GM23338 (cell line): ENCODE data around the gene SLC5A2. TPM values are rescaled to one million over a fixed set of nuclear protein-coding genes. Genes with fewer than 3 reads are reported as not detected.
A peak's percentile ranks its signal among the peaks of the same experiment; 100 is the strongest.
"Not testable (repeated sequence)": the region's sequence is repeated elsewhere in the genome, so short reads cannot be mapped to it uniquely, and the experiment has no call there.

Source experiments
- ATAC-seq: fragments of 200-7000 bp; cut with Tn5 transposase; 3 replicates; pipeline ENCODE4 v1.9.1; 2020
- DNase-seq: peaks from one replicate; pipeline ENCODE4 v3.0.0-alpha.2; 2015; ENCODE audit warnings: low spot score
- H2AFZ ChIP-seq: fragments of 200-600 bp; sonication (generic); 2 replicates; pipeline ENCODE4 v1.8.0; 2016; ENCODE audit warnings: antibody characterized with exemption, mild to moderate bottlenecking, moderate library complexity
- H3F3A ChIP-seq: fragments of 200-600 bp; sonication (generic); replicated peaks from 2 replicates; pipeline ENCODE4 v1.8.0; 2017; ENCODE audit warnings: antibody characterized with exemption, mixed run types, low read depth
- H3K27ac ChIP-seq: fragments of 200-600 bp; sonication (generic); 2 replicates; pipeline ENCODE4 v1.6.1; 2016; ENCODE audit warnings: low read depth
- H3K27me3 ChIP-seq: fragments of 200-600 bp; sonication (generic); 2 replicates; pipeline ENCODE4 v1.8.0; 2016; ENCODE audit warnings: mild to moderate bottlenecking, mixed run types, moderate library complexity; ENCODE audit not compliant: insufficient read depth
- H3K36me3 ChIP-seq: fragments of 200-600 bp; sonication (generic); 2 replicates; pipeline ENCODE4 v1.8.0; 2016; ENCODE audit warnings: mild to moderate bottlenecking; ENCODE audit not compliant: insufficient read depth
- H3K4me1 ChIP-seq: fragments of 200-600 bp; sonication (generic); 2 replicates; pipeline ENCODE4 v1.8.0; 2016; ENCODE audit warnings: mild to moderate bottlenecking, moderate library complexity; ENCODE audit not compliant: insufficient read depth
- H3K4me2 ChIP-seq: fragments of 200-600 bp; sonication (generic); 2 replicates; pipeline ENCODE4 v1.7.1; 2017; ENCODE audit warnings: mixed run types
- H3K4me3 ChIP-seq: fragments of 200-600 bp; sonication (generic); 2 replicates; pipeline ENCODE4 v1.6.1; 2016; ENCODE audit warnings: mixed run types
- H3K79me2 ChIP-seq: fragments of 200-600 bp; sonication (generic); replicated peaks from 2 replicates; pipeline ENCODE4 v1.8.0; 2017; ENCODE audit warnings: mild to moderate bottlenecking; ENCODE audit not compliant: insufficient read depth
- H3K9me2 ChIP-seq: fragments of 200-600 bp; sonication (generic); 2 replicates; pipeline ENCODE4 v1.8.0; 2017; ENCODE audit not compliant: insufficient read depth
- H4K20me1 ChIP-seq: fragments of 200-600 bp; sonication (generic); replicated peaks from 2 replicates; pipeline ENCODE4 v1.8.0; 2017; ENCODE audit warnings: mild to moderate bottlenecking; ENCODE audit not compliant: insufficient read depth
- H3K27ac Mint-ChIP-seq: 2 replicates; pipeline ENCODE4 v1.8.0; 2020; ENCODE audit warnings: inconsistent platforms, mild to moderate bottlenecking, moderate library complexity, mixed read lengths
- H3K27me3 Mint-ChIP-seq: 3 replicates; pipeline ENCODE4 v1.8.0; 2022; ENCODE audit warnings: low read depth, mild to moderate bottlenecking, moderate library complexity, mixed read lengths, inconsistent platforms; ENCODE audit not compliant: insufficient read depth, poor library complexity
- H3K36me3 Mint-ChIP-seq: 3 replicates; pipeline ENCODE4 v1.8.0; 2021; ENCODE audit warnings: low read depth, mild to moderate bottlenecking, inconsistent platforms, moderate library complexity, mixed read lengths
- H3K4me1 Mint-ChIP-seq: 3 replicates; pipeline ENCODE4 v1.8.0; 2020; ENCODE audit warnings: mild to moderate bottlenecking, inconsistent platforms, mixed read lengths
- H3K4me3 Mint-ChIP-seq: 3 replicates; pipeline ENCODE4 v1.8.0; 2021; ENCODE audit warnings: moderate library complexity, mild to moderate bottlenecking, inconsistent platforms, mixed read lengths
- H3K9me3 Mint-ChIP-seq: 3 replicates; pipeline ENCODE4 v1.8.0; 2020; ENCODE audit warnings: moderate library complexity, mild to moderate bottlenecking, inconsistent platforms, mixed read lengths
- EZH2 ChIP-seq: fragments of 200-600 bp; sonication (generic); IDR thresholded peaks from one replicate; pipeline ENCODE4 v1.8.0; 2017; ENCODE audit warnings: antibody characterized with exemption, mild to moderate bottlenecking, low read depth; ENCODE audit not compliant: unreplicated experiment
- ZNF114 ChIP-seq: fragments of 250-450 bp; sonication (Bioruptor Pico); IDR thresholded peaks from 2 replicates; pipeline ENCODE4 v1.5.0; 2020; ENCODE audit warnings: mild to moderate bottlenecking, moderate library complexity
- polyA plus RNA-seq: library from polyadenylated mRNA; unstranded; fragments of >200 nt; fragmentation: Nextera tagmentation; extraction: Ambion mirVana; gene quantifications from 2 replicates; pipeline ENCODE4 v1.2.1, GENCODE V29; 2016
- total RNA-seq: library from RNA; depleted of rRNA; stranded (reverse); fragments of >200 nt; shearing (Covaris generic); gene quantifications from 2 replicates; pipeline ENCODE4 v1.2.3, GENCODE V29; 2014; rRNA removed

SLC5A2 gene
- total and polyA plus RNA-seq, 2 experiments from 2014 or later = 0.76 to 3.6 TPM

DNA sequence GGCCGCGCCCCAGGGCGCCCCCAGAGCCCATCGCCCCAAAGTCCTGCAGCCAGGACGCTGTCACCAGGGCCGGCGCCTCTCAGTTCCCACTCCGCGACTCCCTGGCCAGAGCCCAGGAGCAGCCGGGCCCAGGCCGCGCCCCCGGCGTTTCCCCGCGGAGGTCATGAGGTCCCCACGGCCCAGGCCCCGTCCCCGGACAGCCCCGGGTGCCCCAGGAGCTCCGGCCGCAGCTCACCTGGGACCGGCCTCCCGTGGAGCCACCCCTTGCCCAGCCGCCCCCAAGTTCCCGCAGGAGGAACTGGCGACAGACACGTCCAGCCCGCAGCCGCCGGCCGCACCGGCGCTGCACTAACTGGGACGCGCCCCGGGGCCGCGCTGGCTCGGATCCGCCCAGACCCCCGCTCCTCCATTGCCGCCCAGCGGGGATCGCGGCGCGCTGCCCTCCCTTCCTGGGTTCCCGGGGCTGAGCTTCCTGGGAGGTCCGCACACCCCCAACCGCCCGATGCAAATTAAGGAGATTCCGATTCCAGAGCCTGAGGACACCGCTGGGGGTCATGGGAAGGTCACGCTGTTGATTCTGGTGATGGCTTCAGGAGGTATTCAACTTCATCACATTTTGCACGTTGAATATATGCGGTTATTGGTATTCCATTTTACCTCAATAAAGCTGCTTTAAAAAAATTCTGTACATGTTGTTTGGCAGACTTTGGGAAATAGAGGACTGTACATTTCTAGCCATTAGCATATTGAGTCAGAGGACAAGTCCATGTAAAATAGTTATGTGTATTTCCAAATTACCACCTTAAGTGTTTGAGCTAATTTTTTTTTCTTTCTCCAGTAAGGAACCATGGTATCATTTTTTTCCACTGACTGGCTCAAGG lies 54.7 kb downstream of the SLC5A2 start:
- Mint-ChIP-seq H3K36me3 (peaks cover 23% of the 10 kb centered on the region), H3K4me3 (peak overlapping the region; percentile 69), H3K9me3 (peaks cover 40% of the 10 kb centered on the region), H3K27me3 (peaks cover 10% of the 10 kb centered on the region), H3K4me1 (peaks cover 3% of the 10 kb centered on the region; the same call in 1 of the 3 replicates), H3K27ac (no peak overlapping the region)
- peak; percentile 88 for ATAC-seq
- Histone ChIP-seq H3K27me3 (peaks cover 46% of the 10 kb centered on the region), H3K36me3 (no peaks in the 10 kb centered on the region), H3K4me2 (peak overlapping the region; percentile 75), H3K9me2 (no peaks in the 10 kb centered on the region), H3K4me1 (no peaks in the 10 kb centered on the region; the same call in 1 of the 2 replicates), H2AFZ (peak overlapping the region; percentile 85), H4K20me1 (no peaks in the 10 kb centered on the region; the same call in none of the 2 replicates), H3K27ac (no peak overlapping the region), H3K79me2 (no peaks in the 10 kb centered on the region), H3K4me3 (peak overlapping the region; percentile 54), H3F3A (no peaks in the 10 kb centered on the region)
- TF ChIP-seq ZNF114 (no peak), EZH2 (peak; percentile 11)
- DNase-seq = peak; percentile 73

GRCh38 chr16:31538243-31538598 lies 55.3 kb downstream of the SLC5A2 start:
- not testable (repeated sequence) for H3K4me3 Mint-ChIP-seq, H4K20me1 ChIP-seq, DNase-seq, H3K36me3 ChIP-seq, H3K4me1 Mint-ChIP-seq, H3K27ac ChIP-seq, H3K4me1 ChIP-seq, H2AFZ ChIP-seq, H3K27me3 Mint-ChIP-seq, H3K79me2 ChIP-seq, H3F3A ChIP-seq, ATAC-seq, H3K9me2 ChIP-seq, H3K27ac Mint-ChIP-seq
- Histone ChIP-seq H3K27me3 (peaks cover 45% of the 10 kb centered on the region), H3K4me2 (peak overlapping the region; percentile 75), H3K4me3 (peak overlapping the region; percentile 54)
- H3K9me3 Mint-ChIP-seq = peaks cover 44% of the 10 kb centered on the region
- H3K36me3 Mint-ChIP-seq = peaks cover 23% of the 10 kb centered on the region

DNA sequence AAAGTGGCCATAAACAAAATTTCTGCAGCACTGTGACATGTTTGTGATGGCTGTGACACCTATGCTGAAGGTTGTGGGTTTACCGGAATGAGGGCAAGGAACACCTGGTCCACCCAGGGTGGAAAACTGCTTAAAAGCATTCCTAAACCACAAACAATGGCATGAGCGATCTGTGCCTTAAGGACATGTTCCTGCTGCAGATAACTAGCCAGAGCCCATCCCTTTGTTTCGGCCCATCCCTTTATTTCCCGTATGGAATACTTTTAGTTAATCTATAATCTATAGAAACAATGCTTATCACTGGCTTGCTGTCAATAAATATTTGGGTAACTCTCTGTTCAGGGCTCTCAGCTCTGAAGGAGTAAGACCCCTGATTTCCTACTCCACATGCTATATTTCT lies 56.8 kb downstream of the SLC5A2 start:
- H3K9me2 ChIP-seq, H3K4me3 Mint-ChIP-seq, H3K79me2 ChIP-seq, H3F3A ChIP-seq, H3K4me1 Mint-ChIP-seq, H3K27ac Mint-ChIP-seq, H3K4me1 ChIP-seq, H3K27ac ChIP-seq, H2AFZ ChIP-seq, H4K20me1 ChIP-seq, DNase-seq, ATAC-seq, H3K4me3 ChIP-seq, H3K4me2 ChIP-seq, H3K36me3 ChIP-seq: not testable (repeated sequence)
- peaks cover 38% of the 10 kb centered on the region for H3K27me3 ChIP-seq
- peaks cover 23% of the 10 kb centered on the region for H3K36me3 Mint-ChIP-seq
- H3K27me3 Mint-ChIP-seq = peaks cover 11% of the 10 kb centered on the region
- H3K9me3 Mint-ChIP-seq = peaks cover 52% of the 10 kb centered on the region

Other genes starting within 250 kb of the SLC5A2 start
- 0.14 TPM in 1 of 2 replicates, not detected in the other for gene ITGAM, start 223.1 kb upstream of the SLC5A2 start, total RNA-seq
- gene ITGAM, start 223.1 kb upstream of the SLC5A2 start, polyA plus RNA-seq = 0.03 and 0.52 TPM in 2 replicates
- gene ITGAX, start 127.9 kb upstream of the SLC5A2 start, total RNA-seq = 0.12 TPM in 1 of 2 replicates, not detected in the other
- not detected in 2 replicates for gene ITGAX, start 127.9 kb upstream of the SLC5A2 start, polyA plus RNA-seq
- not detected in 2 replicates for gene ITGAD, start 89.8 kb upstream of the SLC5A2 start, total RNA-seq
- gene ITGAD, start 89.8 kb upstream of the SLC5A2 start, polyA plus RNA-seq = not detected in 2 replicates
- gene COX6A2, start 54.8 kb upstream of the SLC5A2 start, total RNA-seq = not detected in 2 replicates
- gene COX6A2, start 54.8 kb upstream of the SLC5A2 start, polyA plus RNA-seq = 4.7 and 6.0 TPM in 2 replicates
- gene ZNF843, start 40.3 kb upstream of the SLC5A2 start, total RNA-seq = 0.35 TPM in 1 of 2 replicates, not detected in the other
- gene ZNF843, start 40.3 kb upstream of the SLC5A2 start, polyA plus RNA-seq = not detected in 2 replicates
- 10.2 and 11.3 TPM in 2 replicates for gene ARMC5, start 23.6 kb upstream of the SLC5A2 start, total RNA-seq
- 5.9 and 7.5 TPM in 2 replicates for gene ARMC5, start 23.6 kb upstream of the SLC5A2 start, polyA plus RNA-seq
- gene TGFB1I1, start 11.0 kb upstream of the SLC5A2 start, total RNA-seq = 4.1 and 4.2 TPM in 2 replicates
- 3.7 and 4.2 TPM in 2 replicates for gene TGFB1I1, start 11.0 kb upstream of the SLC5A2 start, polyA plus RNA-seq
- gene RUSF1, start 25.3 kb downstream of the SLC5A2 start, total RNA-seq = 26.5 and 36.1 TPM in 2 replicates
- gene RUSF1, start 25.3 kb downstream of the SLC5A2 start, polyA plus RNA-seq = 8.4 and 8.9 TPM in 2 replicates
- not detected in 2 replicates for gene AHSP, start 44.8 kb downstream of the SLC5A2 start, total RNA-seq
- 2.0 and 2.1 TPM in 2 replicates for gene AHSP, start 44.8 kb downstream of the SLC5A2 start, polyA plus RNA-seq